Frontal cortex (tissue), 4 donors: Measurements from ENCODE around the gene SS18L1. TPM values are rescaled to one million over a fixed set of nuclear protein-coding genes. Genes with fewer than 3 reads are reported as not detected.
A peak's percentile ranks its signal among the peaks of the same experiment; 100 is the strongest.

Experiments used
- DNase-seq, 2 donors: peaks; one replicate each; pipeline ENCODE4 v3.0.0; 2012; ENCODE audit warnings: low spot score in 2 of 2
- FAIRE-seq: peaks from 2 replicates; lab custom pipeline; 2012; peaks lifted over from hg19 to GRCh38; lab: Jason Lieb, UNC
- total RNA-seq: library from RNA; depleted of rRNA; stranded (reverse); fragments of >200 nt; gene quantifications from one replicate; pipeline ENCODE4 v1.2.3, GENCODE V29; 2014
- donor health status: control.
- donor health status: control.
- donor health status: control.

The SS18L1 gene
- total RNA-seq, 1 donor from 2014 or later: 86.0 TPM

DNA sequence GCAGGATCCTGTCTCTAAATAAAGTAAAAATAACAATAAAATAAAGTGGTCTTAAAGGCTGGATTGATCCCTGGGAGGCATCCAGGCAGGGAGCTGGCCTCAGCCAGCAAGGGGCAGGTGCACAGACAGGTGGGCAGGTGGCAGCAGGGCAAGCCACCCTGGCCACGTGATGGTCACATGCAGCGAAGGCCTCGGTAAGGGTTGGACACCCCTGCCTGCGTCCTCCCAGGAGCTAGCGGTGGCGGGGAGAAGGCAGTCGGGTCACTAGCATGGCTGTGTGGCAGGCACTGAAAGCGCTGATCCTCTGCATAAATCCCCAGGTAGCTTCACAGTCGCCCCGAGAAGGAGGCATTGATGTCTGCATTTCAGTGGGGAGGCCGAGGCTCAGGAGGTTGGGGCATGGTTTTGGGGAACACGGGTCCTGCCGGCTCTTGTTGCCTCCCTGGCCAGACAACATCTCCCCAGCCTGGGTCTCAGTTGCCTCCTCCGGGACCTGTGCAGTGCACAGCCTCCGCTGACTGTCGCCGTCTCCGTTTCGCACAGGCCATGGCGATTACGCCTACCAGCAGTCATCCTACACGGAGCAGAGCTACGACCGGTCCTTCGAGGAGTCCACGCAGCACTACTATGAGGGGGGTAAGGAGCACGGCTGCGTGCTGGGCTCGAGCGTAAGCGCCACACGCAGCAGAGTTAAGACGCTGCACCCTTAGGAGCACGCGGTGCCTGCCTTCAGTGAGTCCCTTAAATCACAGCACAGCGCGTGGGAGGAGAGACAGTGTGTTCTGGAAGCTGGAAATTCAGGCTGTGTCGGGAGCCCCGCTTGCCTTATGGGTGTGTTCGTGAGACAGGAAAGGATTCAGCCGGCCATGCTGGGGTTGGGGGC, 21.6 kb downstream of the SS18L1 start:
- DNase-seq (no peak), FAIRE-seq (no peak)

DNA sequence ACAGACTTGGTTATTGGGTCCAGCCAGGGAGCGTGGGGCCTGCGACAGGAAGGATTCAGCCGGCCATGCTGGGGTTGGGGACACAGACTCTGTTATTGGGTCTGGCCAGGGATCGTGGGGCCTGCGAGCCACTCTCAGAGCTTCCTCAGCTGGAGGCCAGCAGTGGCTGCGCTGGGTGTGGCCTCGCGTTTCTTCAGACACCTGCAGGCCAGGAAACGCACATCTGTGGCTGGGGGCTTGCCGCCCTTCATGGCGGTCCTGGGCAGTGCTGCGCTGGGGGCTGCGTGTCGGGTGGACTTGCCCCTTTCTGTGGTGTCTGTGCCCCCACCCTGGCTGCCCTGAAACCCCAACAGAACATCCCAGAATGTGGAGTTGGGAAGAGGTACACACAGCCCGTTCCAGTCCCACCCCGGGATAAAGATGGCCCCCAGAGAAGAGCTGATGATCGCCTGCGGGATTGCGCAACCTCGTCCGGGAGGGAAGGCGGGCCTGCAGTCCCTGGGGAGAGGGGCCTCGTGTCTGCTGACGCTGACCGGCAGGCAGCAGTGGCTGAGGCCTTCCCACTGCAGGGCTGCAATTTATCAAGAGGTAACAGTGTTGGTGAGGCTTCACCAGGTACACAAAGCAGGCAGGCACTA, 22.3 kb downstream of the SS18L1 start:
- FAIRE-seq: no peak
- DNase-seq: no peak

DNA sequence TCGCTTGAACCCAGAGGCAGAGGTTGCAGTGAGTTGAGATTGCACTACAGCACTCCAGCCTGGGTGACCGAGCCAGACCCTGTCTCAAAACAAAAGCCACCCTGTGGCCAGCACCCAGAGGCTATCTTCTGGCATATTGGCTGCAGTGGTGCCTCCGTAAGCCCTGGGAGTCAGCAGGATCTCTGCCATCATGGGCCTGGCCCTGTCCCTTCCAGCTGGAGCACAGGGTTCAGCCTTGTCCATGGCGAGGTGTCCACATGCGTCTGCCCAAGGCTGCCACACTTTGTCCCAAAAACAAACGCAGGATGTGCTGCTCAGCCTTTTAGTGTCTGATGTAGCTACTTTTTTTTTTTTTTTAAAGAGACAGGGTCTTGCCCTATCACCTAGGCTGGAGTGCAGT, 23.9 kb downstream of the SS18L1 start:
- DNase-seq: no peak
- no peak for FAIRE-seq

DNA sequence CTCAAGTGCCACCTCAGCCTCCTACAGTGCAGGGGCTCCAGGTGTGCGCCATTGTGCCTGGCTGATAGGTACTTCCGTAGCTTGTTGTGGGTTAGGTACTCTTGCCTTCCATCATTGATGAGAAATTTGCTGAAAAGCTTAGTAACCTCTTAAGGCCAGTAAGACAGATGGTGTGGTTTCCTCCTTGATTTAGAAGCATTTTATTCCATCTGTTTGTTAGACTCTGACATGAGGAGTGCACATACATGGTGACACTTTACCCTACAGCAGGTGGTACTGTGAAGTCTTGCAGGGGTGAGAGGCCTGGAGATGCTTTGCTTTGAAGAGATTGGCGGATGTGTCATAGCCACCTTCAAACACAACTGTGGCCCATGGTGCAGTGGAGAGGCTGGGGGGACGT, 24.5 kb downstream of the SS18L1 start:
- no peak for FAIRE-seq
- DNase-seq: no peak

DNA sequence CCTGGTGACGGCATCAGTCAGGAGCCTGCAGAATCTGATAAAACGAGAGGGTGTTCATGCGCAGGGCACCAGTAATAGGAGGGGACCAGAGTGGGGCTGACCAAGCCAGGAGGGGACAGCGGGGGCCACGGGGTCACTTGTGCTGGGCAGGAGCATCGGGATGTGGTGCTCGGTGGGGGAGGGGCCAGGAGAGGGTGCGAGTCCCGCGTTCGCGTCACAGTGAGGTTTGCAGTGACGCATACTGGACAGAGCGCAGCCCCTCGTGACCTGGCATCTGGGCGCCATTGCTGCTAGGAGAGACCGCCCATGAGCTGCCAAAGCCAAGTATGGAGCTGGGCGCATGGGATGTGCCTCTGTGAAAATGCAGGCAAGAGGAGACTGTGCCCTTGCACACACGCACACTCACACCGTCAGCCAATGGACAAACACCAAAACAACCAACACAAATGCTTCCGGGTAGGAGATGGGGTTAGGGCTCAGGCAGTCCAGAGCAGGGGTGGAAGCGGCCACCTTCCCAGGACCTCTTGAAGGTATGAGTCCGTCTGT, 25.4 kb downstream of the SS18L1 start:
- FAIRE-seq (no peak), DNase-seq (no peak)

DNA sequence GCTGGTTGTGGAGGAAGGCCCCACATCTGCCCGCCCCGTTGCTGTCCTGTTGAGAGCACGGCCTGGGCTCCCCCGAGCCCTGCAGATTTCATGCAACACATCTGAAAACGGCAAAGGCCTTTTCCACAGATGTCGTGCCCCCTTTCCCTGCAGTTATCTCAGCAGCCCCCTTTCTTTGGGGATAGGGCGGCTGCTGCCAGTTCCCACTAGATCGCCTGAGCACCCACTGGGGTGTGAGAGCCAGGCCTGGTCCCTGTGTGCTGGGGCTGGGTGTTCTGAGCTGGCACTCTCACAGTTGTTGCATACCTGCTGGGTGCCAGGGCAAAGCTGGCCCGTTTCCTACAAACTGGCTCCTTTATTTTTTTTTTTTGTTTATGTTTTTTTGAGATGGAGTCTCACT, 27.0 kb downstream of the SS18L1 start:
- FAIRE-seq: no peak
- no peak for DNase-seq

DNA sequence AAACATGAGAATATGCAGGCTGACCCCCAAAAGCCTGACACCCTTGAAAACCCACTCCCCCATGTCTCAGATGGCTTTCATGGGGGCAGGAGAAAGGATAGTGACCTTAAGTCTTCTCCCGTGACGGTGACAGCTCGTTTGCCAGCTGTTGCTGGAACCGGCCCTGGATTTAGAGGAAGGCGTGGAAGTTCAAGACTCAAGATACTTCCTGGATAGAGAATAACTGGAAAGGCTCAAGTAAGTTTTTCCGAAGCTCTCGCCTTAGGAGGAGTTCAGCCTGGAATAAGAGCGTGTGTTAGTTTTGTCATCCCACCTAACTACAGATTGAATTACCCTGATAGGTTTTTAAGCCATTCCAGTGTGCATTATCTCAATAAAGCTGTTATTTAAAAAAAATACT, 27.7 kb downstream of the SS18L1 start:
- no peak for FAIRE-seq
- no peak for DNase-seq

DNA sequence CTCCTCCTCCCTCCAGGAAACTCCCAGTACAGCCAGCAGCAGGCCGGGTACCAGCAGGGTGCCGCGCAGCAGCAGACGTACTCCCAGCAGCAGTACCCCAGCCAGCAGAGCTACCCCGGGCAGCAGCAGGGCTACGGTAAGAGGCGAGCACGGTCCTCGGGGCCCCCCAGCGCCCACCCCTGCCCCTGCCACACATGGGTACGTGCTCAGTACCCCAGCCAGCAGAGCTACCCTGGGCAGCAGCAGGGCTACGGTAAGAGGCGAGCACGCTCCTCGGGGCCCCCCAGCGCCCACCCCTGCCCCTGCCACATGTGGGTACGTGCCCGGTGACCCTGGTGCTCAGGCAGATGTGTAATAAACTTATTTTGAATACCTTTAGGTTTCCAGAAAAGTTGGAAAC, 29.1 kb downstream of the SS18L1 start:
- no peak for FAIRE-seq
- DNase-seq: no peak

DNA sequence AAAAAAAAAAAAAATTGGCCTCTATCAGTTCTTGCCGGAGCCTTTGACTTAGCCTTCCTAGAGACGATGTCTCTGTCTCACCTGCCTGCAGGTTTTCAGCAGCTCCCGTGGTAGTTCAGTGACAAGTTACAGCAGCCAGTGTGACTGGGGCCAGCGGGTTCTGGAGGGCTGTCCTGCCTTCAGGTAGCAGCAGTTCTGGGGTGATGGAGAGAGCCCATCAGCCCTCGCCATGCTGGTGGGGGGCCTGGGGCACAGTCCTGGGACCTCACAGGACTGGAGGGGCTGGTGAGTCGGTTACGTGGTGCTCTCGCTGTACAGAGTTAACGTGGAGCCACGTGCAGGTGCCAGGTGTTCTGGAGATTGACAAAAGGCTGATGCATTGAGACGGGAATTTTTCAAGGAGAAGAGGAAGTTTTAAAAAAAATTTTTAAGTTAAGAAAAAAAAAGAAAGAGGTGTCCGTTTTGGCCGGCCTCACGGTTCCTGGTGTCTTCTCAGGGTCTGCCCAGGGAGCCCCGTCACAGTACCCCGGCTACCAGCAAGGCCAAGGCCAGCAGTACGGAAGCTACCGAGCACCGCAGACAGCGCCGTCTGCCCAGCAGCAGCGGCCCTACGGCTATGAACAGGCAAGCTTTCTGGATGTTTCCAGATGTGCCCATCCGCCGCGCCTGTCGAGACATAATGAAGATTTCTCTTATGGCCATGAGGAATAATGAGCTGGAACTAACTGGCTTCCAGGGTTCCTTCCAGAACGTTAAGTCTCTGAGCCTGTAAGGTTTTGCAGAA, 30.6 kb downstream of the SS18L1 start:
- FAIRE-seq: no peak
- DNase-seq: no peak

DNA sequence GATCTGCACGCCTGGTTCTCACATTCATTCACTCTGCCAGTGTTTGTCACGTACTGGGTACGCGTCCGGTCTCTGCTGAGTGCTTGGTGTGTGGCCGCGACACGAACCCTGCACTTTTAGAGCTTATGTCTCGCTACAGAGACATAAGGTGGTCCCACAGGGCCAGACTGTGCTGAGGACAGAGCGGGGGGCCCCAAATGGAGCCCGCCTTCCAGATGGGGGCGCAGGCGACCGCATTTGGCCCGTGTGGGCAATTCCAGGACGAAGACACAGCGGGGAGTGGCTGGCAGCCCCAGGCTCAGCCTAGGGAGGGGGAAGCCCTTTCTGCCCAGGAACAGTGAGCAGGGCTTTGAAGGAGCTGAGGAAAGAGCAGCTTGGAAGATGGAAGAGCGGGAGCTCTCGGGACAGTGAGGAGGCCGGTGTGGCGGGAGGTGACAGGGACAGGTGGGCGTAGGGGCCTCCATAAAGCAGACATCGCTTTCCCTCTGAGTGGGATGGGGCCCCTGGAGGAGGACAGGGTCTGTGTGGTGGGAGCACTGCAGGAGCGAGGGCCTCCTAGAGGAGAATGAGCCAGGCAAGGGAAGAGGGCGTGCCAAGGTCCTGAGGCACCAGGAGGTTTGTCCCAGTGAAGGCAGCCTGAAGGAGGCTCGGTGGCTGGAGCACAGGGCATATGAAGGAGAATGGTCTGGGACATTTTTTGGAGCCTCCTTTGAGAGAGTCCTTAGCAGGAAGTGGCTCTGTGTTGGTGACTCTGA, 31.5 kb downstream of the SS18L1 start:
- DNase-seq (no peak), FAIRE-seq (no peak)

DNA sequence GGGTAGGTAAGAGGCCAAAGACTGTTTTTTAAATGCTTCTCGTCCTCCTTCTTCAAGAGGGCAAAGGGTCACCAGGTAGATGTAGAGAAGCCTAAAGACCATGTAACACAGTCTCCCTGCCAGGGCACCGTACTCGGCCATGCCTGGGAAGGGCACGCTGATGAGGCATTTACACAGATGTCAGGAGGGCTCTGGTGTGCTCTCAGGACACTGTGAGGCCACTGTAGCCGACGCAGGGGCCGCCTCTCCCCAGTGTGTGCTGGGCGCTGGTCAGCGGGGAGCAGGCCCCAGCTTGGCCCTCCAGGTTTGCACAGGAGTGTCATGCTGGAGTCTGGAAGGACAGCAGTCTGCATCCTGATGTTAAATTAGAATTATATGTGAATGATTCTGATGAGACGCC, 32.1 kb downstream of the SS18L1 start:
- FAIRE-seq (no peak), DNase-seq (no peak)

DNA sequence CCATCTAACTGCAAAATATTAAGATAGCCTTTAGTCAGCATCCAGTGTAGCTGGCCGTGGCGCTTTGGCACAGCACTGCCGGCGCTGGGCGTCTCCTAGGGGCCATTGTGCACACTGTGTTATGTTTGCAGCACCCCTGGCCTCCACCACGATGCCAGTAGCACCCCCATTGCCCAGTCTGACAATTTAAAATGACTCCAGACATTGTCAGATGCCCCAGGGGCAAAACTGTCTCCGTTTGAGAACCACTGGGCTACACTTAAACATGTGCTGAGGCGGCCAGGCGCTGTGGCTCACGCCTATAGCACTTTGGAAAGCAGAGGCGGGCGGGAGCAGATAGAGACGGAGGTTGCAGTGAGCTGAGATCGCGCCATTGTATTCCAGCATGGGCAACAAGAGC, 33.3 kb downstream of the SS18L1 start:
- DNase-seq (no peak), FAIRE-seq (no peak)

DNA sequence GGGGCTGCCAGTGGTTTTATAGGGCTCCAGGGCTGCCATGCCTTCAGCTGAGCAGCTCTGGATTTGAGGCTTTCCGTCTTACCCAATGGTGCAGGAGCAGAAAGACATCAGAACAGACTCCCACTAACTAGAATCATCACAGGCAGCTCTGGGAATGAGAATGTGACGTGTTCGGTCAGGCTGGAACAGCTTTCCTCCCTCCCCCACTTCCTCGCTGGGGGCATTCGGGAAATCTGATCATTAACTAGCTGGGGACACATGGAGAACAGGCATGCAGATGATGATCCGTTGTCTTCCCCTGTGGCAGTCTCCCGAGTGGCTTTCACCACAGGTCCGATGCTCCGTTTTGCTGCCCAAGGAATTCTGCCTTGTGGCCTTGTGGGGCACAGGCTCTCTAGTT, 33.7 kb downstream of the SS18L1 start:
- no peak for FAIRE-seq
- no peak for DNase-seq

DNA sequence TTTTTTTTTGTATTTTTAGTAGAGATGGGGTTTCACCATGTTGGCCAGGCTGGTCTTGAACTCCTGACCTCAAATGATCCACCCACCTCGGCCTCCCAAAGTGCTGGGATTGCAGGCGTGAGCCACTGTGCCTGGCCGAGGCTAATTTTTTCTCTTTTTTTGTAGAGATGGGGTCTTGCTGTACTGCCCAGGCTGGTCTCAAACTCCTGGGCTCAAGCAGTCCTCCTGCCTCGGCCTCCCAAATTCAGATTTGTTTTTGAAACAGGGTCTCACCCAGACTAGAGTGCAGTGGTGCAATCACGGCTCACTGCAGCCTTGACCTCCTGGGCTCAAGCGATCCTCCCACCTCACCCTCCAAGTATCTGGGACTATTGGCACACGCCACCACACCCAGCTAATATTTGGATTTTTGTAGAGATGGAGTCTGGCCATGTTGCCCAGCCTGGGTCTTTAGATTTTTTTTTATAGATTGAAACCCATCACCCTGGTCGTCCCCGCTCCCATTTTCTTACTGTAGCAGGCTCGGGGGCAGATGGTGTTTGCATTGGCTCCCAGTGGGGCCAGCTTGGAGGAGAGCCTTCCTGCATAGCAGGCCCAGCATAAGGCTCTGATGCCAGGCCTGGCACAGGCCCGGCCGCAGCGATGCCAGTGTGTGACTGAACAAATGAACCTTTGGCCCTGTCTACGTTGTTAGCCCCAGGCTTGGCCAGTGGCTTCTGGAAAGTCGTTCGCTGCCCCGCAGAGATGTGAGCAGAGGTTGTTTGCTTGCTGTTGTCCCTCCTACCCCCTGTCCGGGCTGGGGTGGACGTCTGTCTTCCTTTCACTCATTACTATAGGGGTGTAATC, 35.0 kb downstream of the SS18L1 start:
- DNase-seq (no peak), FAIRE-seq (no peak)

DNA sequence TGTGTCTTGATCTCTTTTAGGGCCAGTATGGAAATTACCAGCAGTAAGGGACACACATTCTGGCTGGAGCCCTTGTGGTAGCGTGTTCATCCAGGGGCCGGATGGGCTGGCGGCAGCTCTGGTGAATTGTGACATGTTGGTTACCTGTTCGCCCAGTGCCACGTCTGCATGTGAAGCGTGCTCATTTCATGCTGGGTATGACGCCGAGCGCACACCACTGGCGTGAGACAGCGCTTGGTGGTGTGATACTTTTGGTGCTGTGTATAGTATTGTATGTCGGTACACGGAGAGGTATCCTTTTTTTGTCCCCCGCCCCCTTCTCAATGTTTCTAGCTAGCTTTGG, 35.6 kb downstream of the SS18L1 start:
- FAIRE-seq (no peak), DNase-seq (no peak)

DNA sequence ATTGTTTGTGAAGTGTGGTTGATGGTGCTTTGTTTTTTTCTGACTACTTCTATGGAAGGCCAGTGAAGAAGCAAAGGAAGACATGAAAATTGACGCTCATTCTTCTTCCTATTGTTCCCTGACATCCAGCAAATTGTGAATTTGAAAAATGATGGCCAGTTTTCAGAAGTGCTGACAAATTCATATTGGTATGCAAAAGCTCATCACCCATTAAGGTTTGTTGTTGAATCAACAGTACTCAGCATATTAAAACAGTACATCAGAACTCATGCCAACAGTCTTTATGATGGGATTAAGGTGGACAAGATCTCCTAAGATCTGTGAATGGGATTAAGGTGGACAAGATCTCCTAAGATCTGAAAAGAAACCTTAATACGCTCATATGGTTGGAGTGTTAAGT, 38.2 kb downstream of the SS18L1 start:
- no peak for DNase-seq
- no peak for FAIRE-seq

DNA sequence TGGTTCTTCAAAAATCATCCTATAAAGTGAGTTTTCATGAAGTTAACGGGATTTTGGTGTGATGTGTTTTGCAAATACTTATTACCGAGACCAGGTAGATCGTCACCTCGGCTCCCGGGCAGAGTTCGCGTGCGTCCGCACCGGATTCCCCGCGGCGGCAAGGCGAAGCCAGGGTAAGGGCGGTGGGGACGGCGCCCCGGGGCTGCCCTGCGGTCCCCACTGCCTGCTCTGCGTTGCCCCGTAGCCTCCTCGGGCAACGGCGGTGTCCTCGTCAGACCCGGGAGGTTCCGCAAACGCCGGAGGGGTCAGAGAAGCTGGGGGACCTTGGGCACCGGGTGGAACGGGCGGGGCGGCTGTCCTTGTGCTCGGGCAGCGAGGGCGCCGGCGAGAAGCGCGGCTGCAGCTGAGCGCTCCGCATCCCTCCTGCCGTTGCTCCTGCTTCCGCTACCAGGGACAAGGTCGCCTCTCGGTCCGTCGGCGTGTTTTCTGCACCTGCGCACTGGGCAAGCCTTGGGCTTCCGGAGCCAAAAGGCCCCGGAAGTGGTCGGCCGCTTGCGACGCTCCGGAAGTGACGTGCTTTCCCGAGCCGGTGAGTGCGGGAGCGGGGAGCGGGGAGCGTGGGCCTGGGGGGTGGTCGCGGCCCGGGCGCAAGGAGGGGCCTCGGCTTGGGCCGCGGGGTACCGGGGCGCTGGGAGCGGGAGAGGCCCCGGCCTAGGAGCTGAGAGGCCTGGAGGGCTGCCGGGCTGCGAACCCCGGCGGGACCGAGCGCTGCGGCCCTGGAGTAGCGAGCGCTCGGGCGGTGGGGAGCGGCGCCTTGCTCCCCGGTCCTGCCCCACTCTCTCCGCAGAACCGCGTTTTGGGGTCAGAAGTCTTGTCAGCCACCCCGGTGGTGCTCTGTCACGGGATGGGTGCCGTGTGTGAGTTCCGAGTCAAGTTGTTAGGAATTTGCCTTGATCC, 39.2 kb downstream of the SS18L1 start, which contains the start of gene MTG2:
Gene MTG2, plus strand, starts transcription at position 560 of the 957 bp plus-strand sequence. CDS start 10,393 bp downstream, outside the sequence.
- DNase-seq (peak; percentile 99), FAIRE-seq (no peak)
